A549 (cell line): ENCODE data around the gene PRR35.

ENCODE experiments used
- KDM5A ChIP-seq: fragments of 200-600 bp; sonication (generic); IDR thresholded peaks from 2 replicates; pipeline ENCODE4 v1.6.1; 2016; ENCODE audit warnings: antibody characterized with exemption, mild to moderate bottlenecking
- POLR2A ChIP-seq: IDR thresholded peaks from 2 replicates; pipeline ENCODE4 v1.6.1; 2012; ENCODE audit warnings: mild to moderate bottlenecking, low read length
- TP53 ChIP-seq: fragments of 250-450 bp; sonication (Bioruptor Pico); IDR thresholded peaks from 2 replicates; pipeline ENCODE4 v1.5.0; 2021; ENCODE audit warnings: mild to moderate bottlenecking, moderate library complexity

DNA sequence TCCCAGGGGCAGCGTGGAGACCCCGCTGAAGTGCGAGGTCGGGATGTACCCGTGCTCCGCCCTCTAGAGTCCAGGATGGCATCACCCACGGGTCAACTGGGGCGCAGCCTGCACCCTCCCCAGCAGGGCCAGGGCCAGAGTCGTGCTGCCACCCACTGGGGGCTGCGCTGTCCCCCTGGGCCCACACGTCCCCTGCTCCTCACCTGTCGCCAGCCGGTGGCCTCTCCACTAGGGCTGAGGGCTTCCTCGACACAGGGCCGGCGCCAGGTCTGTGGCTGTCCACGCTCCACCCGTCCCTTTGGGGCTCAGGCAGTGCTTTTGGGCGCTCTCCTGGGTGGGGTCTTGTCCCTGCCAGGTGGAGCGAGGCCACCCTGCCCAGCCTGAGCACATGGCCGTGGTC, 11.6 kb upstream of the PRR35 start:
- TF ChIP-seq TP53 (CRISPR knock-in tag), result no peak
- no peak for TF ChIP-seq KDM5A
- TF ChIP-seq POLR2A, result no peak
